H9 (cell line): Measurements from ENCODE around the gene CSF2. TPM values are rescaled to one million over a fixed set of nuclear protein-coding genes. Genes with fewer than 3 reads are reported as not detected.

Experiments
- DNase-seq: peaks from one replicate; pipeline ENCODE4 v3.0.0-alpha.2; 2017
- H2AFZ ChIP-seq: one replicate; pipeline ENCODE4 v1.6.1; 2013; ENCODE audit warnings: mild to moderate bottlenecking, low read length, control low read depth, moderate library complexity
- H2AK5ac ChIP-seq: 2 replicates; pipeline ENCODE4 v1.6.1; 2013; ENCODE audit warnings: low read length, control low read depth, mixed read lengths; ENCODE audit not compliant: insufficient read length
- H2BK120ac ChIP-seq: one replicate; pipeline ENCODE4 v1.6.1; 2013; ENCODE audit warnings: low read depth, mild to moderate bottlenecking, low read length, control low read depth, inconsistent platforms; ENCODE audit not compliant: poor library complexity, severe bottlenecking
- H2BK12ac ChIP-seq: 2 replicates; pipeline ENCODE4 v1.6.1; 2013; ENCODE audit warnings: low read length, control low read depth, mixed read lengths, low read depth; ENCODE audit not compliant: insufficient read length
- H2BK15ac ChIP-seq: 2 replicates; pipeline ENCODE4 v1.6.1; 2013; ENCODE audit warnings: low read depth, low read length, control low read depth
- H2BK20ac ChIP-seq: one replicate; pipeline ENCODE4 v1.6.1; 2013; ENCODE audit warnings: low read depth, mild to moderate bottlenecking, low read length, control low read depth, inconsistent platforms; ENCODE audit not compliant: poor library complexity, severe bottlenecking
- H2BK5ac ChIP-seq: 2 replicates; pipeline ENCODE4 v1.6.1; 2013; ENCODE audit warnings: low read length, control low read depth, mixed read lengths; ENCODE audit not compliant: insufficient read length
- H3K14ac ChIP-seq: 2 replicates; pipeline ENCODE4 v1.6.1; 2013; ENCODE audit warnings: low read length, control low read depth; ENCODE audit not compliant: insufficient read depth
- H3K18ac ChIP-seq: 2 replicates; pipeline ENCODE4 v1.6.1; 2013; ENCODE audit warnings: low read depth, mild to moderate bottlenecking, mixed read lengths, low read length, control low read depth; ENCODE audit not compliant: insufficient read length
- H3K23ac ChIP-seq: 2 replicates; pipeline ENCODE4 v1.6.1; 2013; ENCODE audit warnings: low read length, control low read depth, mixed read lengths, low read depth; ENCODE audit not compliant: insufficient read length
- H3K23me2 ChIP-seq: 2 replicates; pipeline ENCODE4 v1.6.1; 2013; ENCODE audit warnings: low read depth, mild to moderate bottlenecking, mixed read lengths, low read length, control low read depth; ENCODE audit not compliant: insufficient read length, poor library complexity, severe bottlenecking
- H3K27ac ChIP-seq: 2 replicates; pipeline ENCODE4 v1.5.1; 2013; ENCODE audit warnings: low read length, control low read depth, mixed read lengths, low read depth; ENCODE audit not compliant: insufficient read length
- H3K27me3 ChIP-seq: 2 replicates; pipeline ENCODE4 v1.6.1; 2013; ENCODE audit warnings: low read length, control low read depth, inconsistent platforms; ENCODE audit not compliant: insufficient read depth
- H3K4ac ChIP-seq: 2 replicates; pipeline ENCODE4 v1.6.1; 2013; ENCODE audit warnings: low read depth, mild to moderate bottlenecking, control low read depth, inconsistent platforms, low read length, moderate library complexity
- H3K4me1 ChIP-seq: 2 replicates; pipeline ENCODE4 v1.6.1; 2013; ENCODE audit warnings: low read length, control low read depth, inconsistent platforms; ENCODE audit not compliant: insufficient read depth
- H3K4me2 ChIP-seq: 2 replicates; pipeline ENCODE4 v1.6.1; 2013; ENCODE audit warnings: low read length, control low read depth, mixed read lengths; ENCODE audit not compliant: insufficient read length, insufficient read depth
- H3K56ac ChIP-seq: 2 replicates; pipeline ENCODE4 v1.6.1; 2013; ENCODE audit warnings: low read depth, mild to moderate bottlenecking, mixed read lengths, low read length, control low read depth; ENCODE audit not compliant: insufficient read length
- H3K79me1 ChIP-seq: 2 replicates; pipeline ENCODE4 v1.6.1; 2013; ENCODE audit warnings: low read depth, mild to moderate bottlenecking, moderate library complexity, low read length, control low read depth, inconsistent platforms; ENCODE audit not compliant: insufficient read depth, poor library complexity, severe bottlenecking
- H3K79me2 ChIP-seq: 2 replicates; pipeline ENCODE4 v1.6.1; 2013; ENCODE audit warnings: low read length, control low read depth, inconsistent platforms; ENCODE audit not compliant: insufficient read depth
- H3K9ac ChIP-seq: 2 replicates; pipeline ENCODE4 v1.6.1; 2013; ENCODE audit warnings: low read length, control low read depth, mixed read lengths; ENCODE audit not compliant: insufficient read length; ENCODE audit errors: extremely low read depth
- H3K9me3 ChIP-seq: one replicate; pipeline ENCODE4 v1.6.1; 2013; ENCODE audit warnings: low read depth, low read length, inconsistent platforms; ENCODE audit not compliant: control insufficient read depth
- H3T11ph ChIP-seq: one replicate; pipeline ENCODE4 v1.6.1; 2013; ENCODE audit warnings: mild to moderate bottlenecking, low read length, control low read depth, inconsistent platforms
- H4K20me1 ChIP-seq: one replicate; pipeline ENCODE4 v1.6.1; 2013; ENCODE audit not compliant: control insufficient read depth, insufficient read length, insufficient read depth
- H4K5ac ChIP-seq: 2 replicates; pipeline ENCODE4 v1.6.1; 2013; ENCODE audit warnings: low read depth, mild to moderate bottlenecking, mixed read lengths, low read length, control low read depth; ENCODE audit not compliant: insufficient read length
- H4K8ac ChIP-seq: replicated peaks from 2 replicates; pipeline ENCODE4 v1.6.1; 2013; ENCODE audit warnings: low read length, control low read depth, mixed read lengths, low read depth; ENCODE audit not compliant: insufficient read length
- H4K91ac ChIP-seq: 2 replicates; pipeline ENCODE4 v1.6.1; 2013; ENCODE audit warnings: low read depth, mild to moderate bottlenecking, moderate library complexity, mixed read lengths, low read length, control low read depth; ENCODE audit not compliant: insufficient read length
- H3K27ac Mint-ChIP-seq, 3 experiments: 2 replicates in 2 of 3; 3 replicates in 1 of 3; pipeline ENCODE4 v1.8.0; 2020 to 2021; ENCODE audit warnings: mixed read lengths in 3 of 3, mild to moderate bottlenecking in 1 of 3, moderate library complexity in 1 of 3
- H3K27me3 Mint-ChIP-seq: 2 replicates; pipeline ENCODE4 v1.8.0; 2021; ENCODE audit warnings: low read depth, mild to moderate bottlenecking, moderate library complexity, mixed read lengths
- H3K36me3 Mint-ChIP-seq, 3 experiments: 2 replicates in 2 of 3; 3 replicates in 1 of 3; pipeline ENCODE4 v1.8.0; 2020 to 2021; ENCODE audit warnings: low read depth in 3 of 3, mixed read lengths in 3 of 3; ENCODE audit not compliant: insufficient read depth in 1 of 3
- H3K4me1 Mint-ChIP-seq, 2 experiments: 2 replicates each; pipeline ENCODE4 v1.8.0; 2020; ENCODE audit warnings: mixed read lengths in 2 of 2
- H3K4me3 Mint-ChIP-seq, 2 experiments: 2 replicates in 1 of 2; 3 replicates in 1 of 2; pipeline ENCODE4 v1.8.0; 2020 to 2021; ENCODE audit warnings: mild to moderate bottlenecking in 2 of 2, mixed read lengths in 2 of 2, moderate library complexity in 1 of 2
- H3K9me3 Mint-ChIP-seq, 2 experiments: 2 replicates in 1 of 2; 3 replicates in 1 of 2; pipeline ENCODE4 v1.8.0; 2020; ENCODE audit warnings: mild to moderate bottlenecking in 2 of 2, mixed read lengths in 2 of 2, moderate library complexity in 1 of 2
- CTCF ChIP-seq: fragments of 200-600 bp; sonication (generic); conservative IDR thresholded peaks from 3 replicates; pipeline ENCODE4 v1.8.0; 2021; ENCODE audit warnings: antibody characterized with exemption, mild to moderate bottlenecking
- WGBS: extraction: QIAGEN DNeasy Blood & Tissue Kit; methylation state at CpG from one replicate; pipeline ENCODE4 v1.1.7; 2013; ENCODE audit warnings: missing lambda C conversion rate, low lambda C conversion rate, mixed read lengths; ENCODE audit not compliant: insufficient read length; ENCODE audit errors: extremely low coverage; 5-methylcytosine and 5-hydroxymethylcytosine counted together
- total RNA-seq: library from RNA; stranded (reverse); gene quantifications from 2 replicates; pipeline ENCODE4 v1.2.1, GENCODE V29; 2021

The CSF2 gene
- total RNA-seq, 1 experiment from 2014 or later = not detected

GRCh38 chr5:132095077-132095410 is 21.5 kb downstream of the CSF2 start:
- no peaks in the 10 kb centered on the region for H3K23me2 ChIP-seq
- no peak overlapping the region for H2BK12ac ChIP-seq
- no peaks in the 10 kb centered on the region for H3K4me1 ChIP-seq
- H2AFZ ChIP-seq = no peak overlapping the region
- H3K23ac ChIP-seq = no peak overlapping the region
- Mint-ChIP-seq H3K27ac (no peak overlapping the region), H3K4me3 (no peak overlapping the region), H3K27me3 (no peaks in the 10 kb centered on the region; the same call in none of the 2 replicates), H3K9me3 (no peaks in the 10 kb centered on the region; a peak in 1 of 5 replicates), H3K36me3 (no peaks in the 10 kb centered on the region), H3K4me1 (no peaks in the 10 kb centered on the region)
- H2BK15ac ChIP-seq = no peak overlapping the region
- H3K79me1 ChIP-seq = no peaks in the 10 kb centered on the region
- H2AK5ac ChIP-seq = no peak overlapping the region
- H3K27me3 ChIP-seq = no peaks in the 10 kb centered on the region
- no peak overlapping the region for H4K8ac ChIP-seq
- DNase-seq = no peak
- no peak overlapping the region for H3K56ac ChIP-seq
- H2BK120ac ChIP-seq = no peak overlapping the region
- WGBS = no CpG with 5 or more reads among the region's 2 CpGs
- no peak overlapping the region for H3T11ph ChIP-seq
- no peak overlapping the region for H3K18ac ChIP-seq
- H4K5ac ChIP-seq = no peak overlapping the region
- H4K20me1 ChIP-seq = no peaks in the 10 kb centered on the region
- H2BK20ac ChIP-seq = no peak overlapping the region
- no peak for TF ChIP-seq CTCF
- no peak overlapping the region for H3K14ac ChIP-seq
- no peak overlapping the region for H3K9ac ChIP-seq
- H3K4me2 ChIP-seq = no peak overlapping the region
- no peak overlapping the region for H3K27ac ChIP-seq
- H3K9me3 ChIP-seq = no peaks in the 10 kb centered on the region
- no peak overlapping the region for H4K91ac ChIP-seq
- H3K4ac ChIP-seq = no peak overlapping the region
- H2BK5ac ChIP-seq = no peak overlapping the region
- H3K79me2 ChIP-seq = no peaks in the 10 kb centered on the region
